Transverse colon (tissue), 4 donors: ENCODE data around the gene TNFAIP8L3. TPM values are rescaled to one million over a fixed set of nuclear protein-coding genes. Genes with fewer than 3 reads are reported as not detected.
A peak's percentile ranks its signal among the peaks of the same experiment; 100 is the strongest.

Experiments used
- DNase-seq: peaks from one replicate; pipeline ENCODE4 v3.0.0-alpha.2; 2019
- H3K27ac ChIP-seq, 4 donors: fragments of 200-600 bp; sonication (generic); 2 replicates each; pipeline ENCODE4 v1.5.1; 2016 to 2018; ENCODE audit warnings: inconsistent platforms in 4 of 4
- H3K27me3 ChIP-seq: fragments of 200-600 bp; sonication (generic); 2 replicates; pipeline ENCODE4 v1.5.1; 2017; ENCODE audit warnings: inconsistent platforms
- H3K36me3 ChIP-seq, 4 donors: fragments of 200-600 bp; sonication (generic); 2 replicates each; pipeline ENCODE4 v1.5.1; 2017 to 2019; ENCODE audit warnings: inconsistent platforms in 4 of 4
- H3K4me1 ChIP-seq, 4 donors: fragments of 200-600 bp; sonication (generic); 2 replicates each; pipeline ENCODE4 v1.5.1; 2017 to 2020; ENCODE audit warnings: inconsistent platforms in 4 of 4
- H3K4me3 ChIP-seq, 4 donors: fragments of 200-600 bp; sonication (generic); 1 replicate in 1 of 4; 2 replicates in 3 of 4; pipeline versions ENCODE4 v1.5.1 to v1.6.1; 2017 to 2019; ENCODE audit warnings: inconsistent platforms in 4 of 4
- H3K9me3 ChIP-seq, 2 donors: fragments of 200-600 bp; sonication (generic); 2 replicates each; pipeline ENCODE4 v1.5.1; 2017 to 2019; ENCODE audit warnings: inconsistent platforms in 2 of 2
- CTCF ChIP-seq, 5 experiments: fragments of 200-600 bp in 3 of 5; fragments of 450-650 bp in 2 of 5; sonication (generic) in 3 of 5; IDR thresholded peaks; 1 replicate in 2 of 5; 2 replicates in 3 of 5; pipeline ENCODE4 v1.5.1; 2016 to 2017; ENCODE audit warnings: antibody characterized with exemption in 5 of 5, inconsistent platforms in 3 of 5, mild to moderate bottlenecking in 2 of 5, moderate library complexity in 1 of 5
- EP300 ChIP-seq: sonication (generic); formaldehyde crosslinking; IDR thresholded peaks from one replicate; pipeline ENCODE4 v1.6.1; 2017; ENCODE audit warnings: antibody characterized with exemption, low read depth
- POLR2A ChIP-seq: fragments of 450-650 bp; IDR thresholded peaks from one replicate; pipeline ENCODE4 v1.6.1; 2016; ENCODE audit warnings: antibody characterized with exemption, mild to moderate bottlenecking, moderate library complexity
- POLR2AphosphoS5 ChIP-seq, 3 donors: sonication (generic); formaldehyde crosslinking; IDR thresholded peaks; one replicate each; pipeline ENCODE4 v1.6.1; 2016; ENCODE audit warnings: antibody characterized with exemption in 3 of 3
- WGBS, 2 donors: methylation state at CpG; one replicate each; pipeline ENCODE4 v1.1.5; 2018; ENCODE audit warnings: low coverage in 1 of 2; 5-methylcytosine and 5-hydroxymethylcytosine counted together
- in situ Hi-C, 4 donors: fragments of 200-750 bp; cut with MboI; loops; one replicate each; pipeline versions ENCODE4 v1.15.0 to v1.15.1; 2017; ENCODE audit warnings: low sequenced_read_pairs in 3 of 4, low pct_ligation_motif_present in 1 of 4, low pct_unique_long_range_greater_than_20kb in 1 of 4
- intact Hi-C: fragments of 100-400 bp; cut with DNase I; formaldehyde crosslinking; loops from one replicate; pipeline ENCODE4 v1.15.1; 2023; ENCODE audit warnings: low total_unique reads
- total RNA-seq, 4 donors: library from RNA; depleted of rRNA; stranded (reverse); fragments of >200 nt; gene quantifications; one replicate each; pipeline ENCODE4 v1.1.0, GENCODE V29; 2016

TNFAIP8L3 gene
- total RNA-seq, 4 donors from 2014 or later: 6.8 to 35.5 (median 8.6) TPM

- Histone ChIP-seq H3K4me3 (no peak overlapping the region), H3K4me1 (peaks cover 7 to 42% (median 14%) of the 10 kb centered on the region in 4 donors), H3K27me3 (no peaks in the 10 kb centered on the region), H3K27ac (peak overlapping the region; percentile 15 to 49 (median 30)), H3K36me3 (no peaks in the 10 kb centered on the region), H3K9me3 (no peaks in the 10 kb centered on the region)
- TF ChIP-seq CTCF (IDR thresholded peaks at IDR 0.05) (no peak), POLR2AphosphoS5 (IDR thresholded peaks at IDR 0.05) (no peak)
- WGBS, 2 donors: 27 to 32% methylated on average over 3 of the region's 3 CpGs
- intact Hi-C loops (no loop called here), in situ Hi-C loops (loop anchor here in 1 of 4 donors (25.0 kb wide), 1 partner anchor 90 kb away; no protein-coding TSS in a partner anchor)
- peak; percentile 65 for DNase-seq
Measured at GRCh38 chr15:51046799-51047449, 47.8 kb downstream of the TNFAIP8L3 start.

- Histone ChIP-seq H3K36me3 (no peaks in the 10 kb centered on the region), H3K4me1 (peaks cover 7 to 35% (median 14%) of the 10 kb centered on the region in 4 donors), H3K27me3 (no peaks in the 10 kb centered on the region), H3K27ac (peak overlapping the region in 1 of 4 donors; percentile 49), H3K9me3 (no peaks in the 10 kb centered on the region), H3K4me3 (no peak overlapping the region)
- no peak for DNase-seq
- TF ChIP-seq EP300 (no peak), POLR2A (no peak), CTCF (IDR thresholded peaks at IDR 0.05) (no peak), POLR2AphosphoS5 (IDR thresholded peaks at IDR 0.05) (no peak)
- 87 to 94% methylated on average over 2 of the region's 2 CpGs for WGBS, 2 donors
- in situ Hi-C loops: loop anchor here in 1 of 4 donors (25.0 kb wide), 1 partner anchor 91 kb away; no protein-coding TSS in a partner anchor
- intact Hi-C loops: no loop called here
Measured at GRCh38 chr15:51046016-51046415, 48.7 kb downstream of the TNFAIP8L3 start.

GRCh38 chr15:51044037-51044727 lies 50.5 kb downstream of the TNFAIP8L3 start:
- intact Hi-C loops (no loop called here), in situ Hi-C loops (loop anchor here in 1 of 4 donors (25.0 kb wide), 1 partner anchor 93 kb away; no protein-coding TSS in a partner anchor)
- 36 to 37% methylated on average over 4 of the region's 4 CpGs for WGBS, 2 donors
- H3K4me3 ChIP-seq: no peak overlapping the region
- no peak for DNase-seq
- H3K36me3 ChIP-seq: no peaks in the 10 kb centered on the region
- H3K4me1 ChIP-seq: peaks cover 7 to 35% (median 14%) of the 10 kb centered on the region in 4 donors
- peak overlapping the region; percentile 11 to 51 (median 32) for H3K27ac ChIP-seq
- H3K9me3 ChIP-seq: no peaks in the 10 kb centered on the region
- TF ChIP-seq CTCF (IDR thresholded peaks at IDR 0.05) (no peak), EP300 (peak; percentile 41), POLR2AphosphoS5 (IDR thresholded peaks at IDR 0.05) (peak; percentile 49 to 76 (median 75)), POLR2A (no peak)
- no peaks in the 10 kb centered on the region for H3K27me3 ChIP-seq

- H3K4me1 ChIP-seq: no peaks in the 10 kb centered on the region
- no peaks in the 10 kb centered on the region for H3K36me3 ChIP-seq
- intact Hi-C loops (no loop called here), in situ Hi-C loops (loop anchor here in 1 of 4 donors (25.0 kb wide), 1 partner anchor 98 kb away; no protein-coding TSS in a partner anchor)
- no peak overlapping the region for H3K27ac ChIP-seq
- H3K27me3 ChIP-seq: no peaks in the 10 kb centered on the region
- no peaks in the 10 kb centered on the region for H3K9me3 ChIP-seq
- no peak for DNase-seq
- H3K4me3 ChIP-seq: no peak overlapping the region
- TF ChIP-seq CTCF (IDR thresholded peaks at IDR 0.05): no peak
- TF ChIP-seq POLR2A: no peak
- TF ChIP-seq POLR2AphosphoS5 (IDR thresholded peaks at IDR 0.05): no peak
- TF ChIP-seq EP300: no peak
- WGBS, 2 donors: 80% methylated on average over 2 of the region's 2 CpGs; no CpG with 5 or more reads in 1 of the 2 donors
Measured at GRCh38 chr15:51038974-51039319, 55.8 kb downstream of the TNFAIP8L3 start.
